NT2/D1 (cell line): ENCODE data around the gene CNN2.

Experiments
- SUZ12 ChIP-seq: IDR thresholded peaks from 2 replicates; pipeline ENCODE4 v1.6.1; 2011; ENCODE audit not compliant: insufficient read length, insufficient read depth; ENCODE audit errors: extremely low read depth
- YY1 ChIP-seq: IDR thresholded peaks from 2 replicates; pipeline ENCODE4 v1.6.1; 2011; ENCODE audit not compliant: insufficient read length, insufficient read depth
- ZNF274 ChIP-seq: IDR thresholded peaks from 2 replicates; pipeline ENCODE4 v1.6.1; 2011; ENCODE audit warnings: mild to moderate bottlenecking, low read depth, low read length

GRCh38 chr19:979318-979741, 47.1 kb upstream of the CNN2 start:
- TF ChIP-seq SUZ12 (no peak), YY1 (no peak), ZNF274 (no peak)
